ENCODE measurements around the gene TJP1.
"Not testable (repeated sequence)": the region's sequence is repeated elsewhere in the genome, so short reads cannot be mapped to it uniquely, and the experiment has no call there.

The TJP1 gene

DNA sequence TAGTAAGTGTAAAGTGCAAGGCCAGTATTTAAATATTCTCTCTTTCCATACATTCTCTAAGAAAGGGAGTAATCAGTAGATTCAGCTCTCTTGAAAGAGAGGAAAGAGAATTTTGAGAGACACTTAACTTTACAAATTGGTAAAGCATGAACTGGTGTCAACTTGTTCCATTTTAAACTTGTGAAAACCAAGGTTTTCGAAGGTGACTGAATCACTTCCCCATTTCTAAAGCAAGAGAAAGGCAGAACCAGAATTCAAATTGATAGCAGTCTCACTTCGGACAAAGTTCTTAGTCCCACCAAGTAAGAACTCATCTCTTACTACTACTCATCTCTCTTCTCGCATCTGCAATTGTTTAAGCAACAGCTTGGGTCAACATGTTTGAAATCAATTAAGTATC is 22.4 kb downstream of the TJP1 start:
- DNase-seq: no peak

DNA sequence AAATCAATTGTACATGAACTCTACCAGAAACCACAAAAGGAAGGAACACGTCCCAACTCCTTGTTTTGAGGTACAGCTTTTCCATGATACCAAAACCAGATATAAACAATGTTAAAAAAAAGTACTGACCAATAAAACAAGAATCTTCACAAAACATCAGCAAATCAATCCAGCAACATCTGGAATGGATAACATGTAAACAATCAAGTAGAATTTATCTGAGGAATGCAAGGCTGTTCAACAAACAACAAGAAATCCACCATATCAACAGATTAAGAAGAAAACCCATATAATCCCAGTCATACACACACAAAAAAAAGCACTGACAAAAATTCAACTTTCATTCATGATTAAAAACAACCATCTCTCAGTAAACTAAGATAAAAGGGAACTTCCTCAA is 26.7 kb downstream of the TJP1 start:
- DNase-seq: no peak

DNA sequence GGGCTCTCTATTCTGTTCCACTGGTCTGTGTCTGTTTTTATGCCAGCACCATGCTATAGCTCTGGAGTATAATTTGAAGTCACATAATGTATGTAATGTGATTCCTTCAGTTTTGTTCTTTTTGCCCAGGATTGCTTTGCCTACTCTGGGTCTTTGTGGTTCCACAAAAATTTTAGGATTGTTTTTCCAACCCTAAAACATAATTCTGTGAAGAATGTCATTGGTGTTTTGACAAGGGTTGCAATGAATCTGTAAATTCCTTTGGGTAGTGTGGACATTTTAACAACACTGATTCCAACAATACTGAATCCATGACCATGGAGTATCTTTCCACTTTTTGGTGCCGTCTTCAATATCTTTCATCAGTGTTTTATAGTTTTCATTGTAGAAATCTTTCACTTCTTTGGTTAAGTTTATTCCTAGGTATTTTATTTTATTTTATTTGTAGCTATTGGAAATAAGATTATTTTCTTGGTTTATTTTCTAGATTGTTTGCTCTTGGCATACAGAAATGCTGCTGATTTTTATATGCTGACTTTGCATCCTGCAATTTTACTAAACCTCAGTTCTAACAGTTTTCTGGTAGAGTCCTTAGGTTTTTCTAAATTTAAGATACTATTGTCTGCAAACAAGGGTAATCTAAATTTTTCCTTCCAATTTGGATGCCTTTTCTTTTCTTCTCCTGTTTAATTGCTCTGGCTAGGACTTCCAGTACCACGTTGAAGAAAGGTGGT is 29.7 kb downstream of the TJP1 start:
- DNase-seq: no peak

DNA sequence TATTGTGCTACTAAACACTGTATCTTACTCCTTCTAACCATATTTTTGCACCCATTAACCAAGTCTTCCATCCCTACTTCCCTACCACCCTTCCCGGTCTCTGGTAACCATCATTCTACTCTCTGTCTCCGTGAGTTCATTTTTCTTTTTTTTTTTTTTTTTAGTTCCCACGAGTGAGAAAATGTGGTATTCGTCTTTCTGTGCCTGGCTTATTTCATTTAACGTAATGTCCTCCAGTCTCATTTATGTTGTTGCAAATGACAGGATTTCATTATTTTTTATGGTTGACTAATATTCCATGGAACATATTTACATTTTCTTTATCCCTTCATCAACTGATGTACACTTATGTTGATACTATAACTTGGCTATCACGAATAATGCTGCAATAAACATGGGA is 31.7 kb downstream of the TJP1 start:
- DNase-seq: no peak

DNA sequence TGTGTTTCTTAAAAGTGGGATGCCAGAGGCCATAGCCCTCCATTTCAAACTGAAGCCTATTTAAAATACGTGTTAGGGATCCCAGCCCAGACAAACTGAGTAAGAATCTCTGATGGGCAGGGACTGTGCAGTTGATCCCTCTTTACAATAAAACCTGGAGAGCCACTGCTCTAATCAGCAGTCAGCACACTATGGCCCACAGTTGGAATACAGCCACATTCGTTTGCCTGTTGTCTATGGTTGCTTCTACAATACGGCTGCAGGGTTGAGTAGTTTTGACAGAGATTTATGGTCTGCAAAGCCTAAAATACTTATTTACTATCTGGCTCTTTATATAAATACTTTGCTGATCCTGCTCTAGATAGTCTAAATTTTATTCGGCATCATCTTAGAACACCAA is 32.4 kb downstream of the TJP1 start:
- DNase-seq: no peak

DNA sequence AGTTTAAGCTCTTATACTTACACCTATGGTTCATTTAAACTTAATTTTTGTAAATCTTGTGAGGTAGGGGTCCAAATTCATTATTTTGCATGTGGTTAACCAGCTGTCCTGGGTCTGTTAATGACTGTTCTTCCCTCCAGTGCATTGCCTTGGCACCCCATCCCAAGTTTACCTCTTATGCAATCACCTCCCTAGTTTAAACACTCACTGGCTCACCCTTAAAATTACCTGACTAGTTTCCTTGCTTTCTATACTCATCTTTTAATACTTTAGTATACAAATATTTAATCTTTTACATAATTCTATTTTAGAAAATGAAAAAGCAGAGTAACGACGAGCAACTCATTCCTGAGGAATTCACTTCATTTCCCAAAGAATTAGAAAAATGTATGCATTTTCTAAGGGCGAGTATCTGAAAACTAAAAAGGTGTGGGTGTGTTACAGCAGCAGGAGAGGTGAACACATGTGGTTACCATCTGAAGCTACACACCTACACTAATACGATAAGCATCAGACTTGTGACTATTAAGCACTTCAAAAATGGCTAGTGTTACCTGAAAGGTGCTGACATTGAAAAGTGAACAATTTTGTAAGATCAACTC is 33.7 kb downstream of the TJP1 start:
- DNase-seq: no peak

DNA sequence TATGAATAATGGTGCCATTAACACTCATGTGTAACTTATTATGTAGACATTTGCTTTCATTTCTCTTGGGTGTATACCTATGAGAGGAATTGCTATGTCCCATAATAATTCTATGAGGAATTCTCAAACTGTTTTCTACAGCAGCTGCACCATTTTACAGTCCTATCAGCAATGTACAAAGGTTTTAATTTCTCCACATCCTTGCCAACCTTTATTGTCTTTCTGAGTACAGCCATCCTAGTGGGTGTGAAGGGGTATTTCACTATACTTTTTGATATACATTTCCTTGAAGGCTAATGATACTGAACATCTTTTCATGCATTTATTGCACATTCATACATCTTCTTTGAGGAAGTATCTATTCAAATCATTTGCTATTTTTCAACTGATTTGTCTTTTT is 34.5 kb downstream of the TJP1 start:
- DNase-seq: no peak

DNA sequence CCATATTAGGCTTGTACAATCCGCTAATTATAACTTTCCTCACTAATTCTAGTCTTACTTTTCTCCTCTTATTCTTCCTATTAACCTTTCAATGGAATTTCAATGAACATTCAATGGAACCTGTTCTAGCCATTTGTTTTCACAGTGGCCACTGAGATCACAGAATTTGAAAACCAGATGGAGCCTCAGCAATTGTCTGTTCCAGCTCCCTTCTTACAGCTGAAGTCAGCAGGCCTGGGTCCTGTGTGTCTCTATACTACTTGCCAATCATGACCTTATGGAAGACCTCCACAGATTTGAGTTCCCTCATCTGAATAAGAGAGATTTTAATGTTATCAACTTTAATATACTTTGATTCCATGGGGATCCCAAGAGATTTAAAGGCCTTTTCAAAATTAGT is 36.6 kb downstream of the TJP1 start:
- DNase-seq: no peak

DNA sequence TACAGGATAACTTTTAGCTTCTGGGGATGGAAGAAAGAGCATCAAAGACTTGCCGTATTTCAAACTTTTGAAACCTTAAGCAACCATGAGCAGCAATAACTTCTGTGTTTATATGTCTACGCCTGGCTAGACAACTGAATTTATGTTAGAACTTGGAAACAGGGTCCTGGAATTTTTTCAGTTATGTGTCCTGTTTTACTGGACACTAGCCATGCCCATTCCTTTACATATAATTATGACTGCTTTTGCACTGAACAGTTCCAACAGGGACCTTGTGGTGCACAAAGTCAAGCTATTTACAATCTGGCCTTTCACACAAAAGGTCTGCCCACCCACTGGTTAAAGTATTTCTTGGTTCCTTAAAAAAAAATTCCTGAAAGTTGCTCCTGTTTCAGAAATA is 37.1 kb downstream of the TJP1 start:
- no peak for DNase-seq

DNA sequence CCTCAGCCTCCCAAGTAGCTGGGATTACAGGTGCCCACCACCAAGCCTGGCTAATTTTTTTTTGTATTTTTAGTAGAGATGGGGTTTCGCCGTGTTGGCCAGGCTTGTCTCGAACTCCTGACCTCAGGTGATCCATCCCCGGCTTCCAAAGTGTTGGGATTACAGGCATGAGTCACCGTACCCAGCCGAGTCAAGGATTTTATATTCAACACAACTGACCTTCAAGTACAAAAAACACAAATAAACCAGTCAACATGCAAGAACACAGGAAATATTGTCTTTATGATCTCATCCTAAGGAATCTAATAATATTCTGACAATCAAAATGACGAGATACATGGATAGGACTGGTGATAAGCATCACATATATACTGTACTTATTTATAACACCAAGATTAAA is 37.9 kb downstream of the TJP1 start:
- DNase-seq: no peak

DNA sequence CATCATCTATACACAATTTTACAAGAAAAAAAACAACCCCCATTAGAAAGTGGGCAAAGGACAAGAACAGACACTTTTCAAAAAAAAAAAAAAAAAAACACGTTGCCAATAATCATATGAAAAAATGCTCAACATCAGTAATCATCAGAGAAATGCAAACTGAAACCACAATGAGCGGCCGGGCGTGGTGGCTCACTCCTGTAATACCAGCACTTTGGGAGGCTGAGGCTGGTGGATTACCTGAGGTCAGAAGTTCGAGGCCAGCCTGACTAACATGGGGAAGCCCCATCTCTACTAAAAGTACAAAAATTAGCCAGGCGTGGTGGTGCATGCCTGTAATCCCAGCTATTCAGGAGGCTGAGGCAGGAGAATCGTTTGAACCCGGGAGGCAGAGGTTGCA is 39.5 kb downstream of the TJP1 start:
- not testable (repeated sequence) for DNase-seq

DNA sequence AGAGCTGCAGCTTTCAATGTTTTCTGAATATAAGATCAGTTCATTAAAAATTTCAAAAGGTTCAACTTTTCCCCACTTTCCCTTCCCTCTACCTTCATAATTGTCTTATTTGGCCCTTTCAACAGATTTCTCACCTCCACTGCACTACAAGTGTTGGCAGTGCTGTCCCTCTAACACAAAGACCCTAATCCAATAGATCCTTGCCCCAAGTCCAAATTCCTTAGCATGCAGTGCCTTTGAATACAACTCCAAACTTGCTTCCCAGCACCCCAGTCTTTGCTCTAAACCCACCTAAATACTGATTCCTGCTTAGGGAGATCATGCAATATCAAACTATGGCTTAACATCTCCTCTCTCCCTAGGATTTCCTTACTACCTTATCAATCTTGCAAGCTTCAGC is 43.9 kb downstream of the TJP1 start:
- no peak for DNase-seq

DNA sequence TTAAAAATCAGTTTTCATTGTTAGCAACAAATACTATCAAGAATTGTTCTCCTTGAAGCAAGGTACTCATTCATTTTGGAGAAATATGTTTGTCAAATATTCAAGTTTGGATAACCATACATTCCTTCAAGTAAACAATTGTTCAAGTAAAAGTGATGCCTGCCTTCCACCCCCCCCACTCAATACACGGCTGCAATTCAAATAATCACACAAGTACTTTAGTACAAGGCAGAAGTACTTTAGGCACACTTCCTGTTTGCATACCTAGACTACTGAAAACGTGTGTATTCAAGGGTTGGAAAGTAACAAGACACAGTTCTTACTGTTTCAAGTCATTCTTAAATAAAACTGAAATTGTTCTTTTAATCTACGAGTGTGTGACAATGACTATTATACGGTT is 45.4 kb downstream of the TJP1 start:
- peak in 1 of 3 experiments; percentile 17 for DNase-seq

DNA sequence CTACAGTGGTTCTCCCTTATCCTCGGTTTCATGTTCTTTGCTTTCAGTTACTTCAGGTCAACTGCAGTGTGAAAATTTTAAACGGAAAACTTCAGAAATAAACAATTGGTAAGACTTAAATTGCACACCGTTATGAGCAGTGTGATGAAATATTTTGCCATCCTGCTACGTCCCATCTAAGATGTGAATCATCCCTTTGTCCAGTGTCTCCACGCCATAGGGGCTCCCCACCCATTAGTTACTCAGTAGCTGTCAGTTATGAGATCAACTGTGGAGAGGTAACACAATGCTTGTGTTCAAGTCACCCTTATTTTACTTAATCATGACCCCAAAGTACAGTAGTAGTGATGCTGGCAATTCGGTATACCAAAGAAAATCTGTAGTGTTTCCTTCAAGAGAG is 47.4 kb downstream of the TJP1 start:
- no peak for DNase-seq

DNA sequence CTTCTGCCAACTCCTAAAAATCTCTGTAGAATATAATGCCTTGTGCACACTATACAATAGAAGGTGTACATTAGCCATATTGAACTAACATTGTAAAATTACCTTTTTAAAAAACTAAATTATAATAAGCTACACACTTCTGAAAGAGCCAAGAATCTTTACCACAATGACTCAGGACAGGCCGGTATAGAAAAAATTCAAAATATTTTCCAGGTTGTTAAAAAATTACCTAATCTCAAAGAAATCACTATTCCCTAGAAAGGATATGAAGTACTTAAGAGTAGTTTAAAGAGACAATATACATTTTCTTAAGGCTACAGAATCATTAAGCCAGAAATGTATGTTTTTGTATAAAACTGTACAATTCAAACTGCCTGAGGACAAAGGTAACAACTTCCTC is 48.5 kb downstream of the TJP1 start:
- no peak for DNase-seq

DNA sequence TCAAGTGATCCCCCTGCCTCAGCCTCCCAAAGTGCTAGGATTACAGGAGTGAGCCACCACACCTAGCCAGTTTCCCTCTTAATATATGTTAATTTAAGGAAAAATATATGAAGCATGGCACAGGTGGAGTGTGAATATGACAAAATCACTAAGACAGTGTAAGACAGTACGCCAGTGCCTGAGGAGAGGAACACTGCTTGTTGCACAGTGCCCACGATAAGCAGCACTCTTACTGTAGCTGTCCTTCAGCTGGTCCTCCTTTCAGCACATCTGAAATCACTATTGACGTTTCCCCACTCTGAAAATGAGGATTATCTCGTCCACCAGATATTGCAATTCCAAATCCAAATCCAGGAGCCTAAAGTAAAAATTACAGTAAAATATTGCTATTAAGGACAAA is 49.3 kb downstream of the TJP1 start:
- DNase-seq: no peak

DNA sequence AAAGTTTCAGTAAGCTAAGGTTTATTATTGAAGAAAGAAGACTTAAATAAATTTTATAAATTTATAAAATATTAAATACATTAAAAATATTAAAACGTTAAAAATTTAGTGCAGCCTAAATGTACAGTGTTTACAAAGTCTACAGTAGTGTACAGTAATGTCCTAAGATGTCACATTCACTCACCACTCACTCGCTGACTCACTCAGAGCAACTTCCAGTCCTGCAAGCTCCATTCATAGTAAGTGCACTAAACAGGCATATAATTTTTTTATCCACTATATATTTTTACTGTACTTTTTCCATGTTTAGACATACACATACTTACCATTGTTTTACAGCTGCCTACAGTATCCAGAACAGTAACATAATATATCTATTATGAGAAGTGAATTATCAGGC is 51.5 kb downstream of the TJP1 start:
- no peak for DNase-seq

DNA sequence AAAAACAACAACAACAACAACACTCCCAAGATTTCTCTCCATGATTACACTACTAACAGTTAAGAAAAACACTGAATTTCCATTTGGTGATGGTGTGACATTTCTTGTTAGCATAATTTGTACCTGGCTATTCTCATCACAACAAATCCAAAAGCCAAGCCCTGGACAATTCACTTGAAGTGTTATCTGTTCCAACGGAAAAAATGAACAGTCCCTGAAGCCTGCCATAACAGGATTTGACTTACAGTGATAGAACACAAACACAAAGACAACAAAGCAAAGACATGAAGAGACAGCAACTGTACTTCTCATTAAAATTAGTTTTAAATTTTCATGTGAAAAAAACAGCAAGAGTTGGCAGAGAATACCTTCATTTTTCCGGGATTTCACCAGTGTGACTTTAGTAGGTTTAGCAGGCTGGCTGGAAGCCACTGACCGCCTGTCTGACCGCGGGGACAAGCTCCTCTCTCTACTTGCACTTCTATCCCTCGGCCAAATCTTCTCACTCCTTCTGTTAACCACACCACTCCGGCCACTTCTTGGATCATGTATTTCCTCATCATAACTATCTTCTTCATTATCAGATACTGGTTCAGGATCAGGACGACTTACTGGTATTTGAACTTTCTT is 56.3 kb downstream of the TJP1 start:
- no peak for DNase-seq

DNA sequence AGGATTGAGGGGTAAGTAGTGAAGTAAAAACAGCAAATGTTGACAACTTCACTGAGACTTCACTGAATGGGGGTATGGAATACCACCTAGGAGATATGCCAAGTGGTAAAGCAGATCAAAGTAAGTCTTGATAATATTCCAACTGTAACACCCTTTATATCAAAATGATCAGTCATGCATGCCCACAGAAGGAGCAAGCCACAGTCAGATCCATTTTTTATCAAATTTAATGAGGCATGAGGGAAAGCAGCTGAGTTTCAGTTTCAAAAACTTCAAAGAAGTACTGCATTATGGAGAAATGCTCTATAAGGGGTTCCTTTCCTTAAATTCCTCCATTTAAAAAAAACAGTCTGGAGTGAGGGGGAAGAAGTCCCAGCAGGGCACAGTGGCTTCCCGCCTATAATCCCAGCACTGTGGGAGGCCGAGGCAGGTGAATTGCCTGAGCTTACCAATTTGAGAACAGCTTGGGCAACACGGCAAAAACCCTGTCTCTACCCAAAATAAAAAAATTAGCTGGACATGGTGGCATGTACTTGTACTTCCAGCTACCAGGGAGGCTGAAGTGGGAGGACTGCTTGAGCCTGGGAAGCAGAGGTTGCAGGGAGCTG is 56.9 kb downstream of the TJP1 start:
- no peak for DNase-seq

DNA sequence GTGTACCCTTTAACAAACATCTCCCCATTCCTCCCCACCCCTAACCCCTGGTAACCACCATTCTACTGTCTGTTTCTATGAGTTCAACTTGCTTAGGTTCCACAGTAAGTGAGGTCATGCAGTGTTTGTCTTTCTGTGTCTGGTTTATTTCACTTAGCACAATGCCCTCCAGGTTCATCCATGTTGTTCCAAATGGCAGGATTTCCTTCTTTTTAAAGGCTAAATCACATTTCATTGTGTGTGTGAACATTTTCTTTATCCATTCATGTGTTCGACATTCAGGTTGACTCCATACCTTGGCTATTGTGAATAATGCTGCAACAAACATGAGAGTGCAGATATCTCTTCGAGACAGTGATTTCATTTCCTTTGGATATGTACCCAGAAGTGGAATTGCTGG is 62.7 kb downstream of the TJP1 start:
- DNase-seq: no peak

DNA sequence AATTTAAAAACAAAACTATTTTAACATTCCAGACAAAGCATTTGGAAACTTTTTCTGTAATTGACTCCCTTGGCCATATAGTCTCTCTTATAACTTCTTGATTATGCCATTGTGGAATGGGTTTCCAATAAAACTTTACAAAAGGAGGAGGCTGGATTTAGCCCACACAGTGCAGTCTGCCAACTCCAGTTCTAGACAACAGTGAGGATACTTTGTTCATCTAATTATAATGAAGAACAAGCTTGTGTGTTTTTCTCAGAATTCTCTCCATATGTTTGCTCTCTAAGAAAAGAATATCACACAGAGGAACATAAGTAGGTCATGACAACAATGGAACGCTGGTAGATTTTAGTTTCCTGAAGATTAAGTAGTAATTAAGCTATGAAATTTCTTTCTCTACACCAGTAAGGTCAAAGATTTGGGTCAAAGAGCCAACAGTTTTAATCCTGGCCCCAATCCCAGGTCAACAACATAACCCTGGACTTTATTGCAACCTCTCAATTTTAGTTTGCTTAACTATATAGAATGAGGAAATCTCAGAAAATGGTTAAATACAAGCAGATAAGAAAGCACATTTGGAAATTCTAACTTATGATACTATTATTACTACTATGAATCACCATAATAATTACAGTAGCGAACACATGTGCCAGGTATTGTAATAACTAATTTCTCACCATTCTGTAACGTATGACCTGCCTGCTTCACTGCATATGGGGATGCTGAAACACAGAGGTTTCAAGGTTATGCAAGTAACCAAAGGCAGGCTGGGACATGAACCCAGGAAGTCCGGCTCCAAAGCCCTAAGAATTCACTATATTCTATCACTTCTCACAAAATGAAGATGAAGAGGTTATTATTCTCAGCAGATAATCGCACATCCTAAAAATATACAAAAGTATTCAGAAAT is 65.7 kb downstream of the TJP1 start:
- peak in 1 of 3 experiments; percentile 21 for DNase-seq

DNA sequence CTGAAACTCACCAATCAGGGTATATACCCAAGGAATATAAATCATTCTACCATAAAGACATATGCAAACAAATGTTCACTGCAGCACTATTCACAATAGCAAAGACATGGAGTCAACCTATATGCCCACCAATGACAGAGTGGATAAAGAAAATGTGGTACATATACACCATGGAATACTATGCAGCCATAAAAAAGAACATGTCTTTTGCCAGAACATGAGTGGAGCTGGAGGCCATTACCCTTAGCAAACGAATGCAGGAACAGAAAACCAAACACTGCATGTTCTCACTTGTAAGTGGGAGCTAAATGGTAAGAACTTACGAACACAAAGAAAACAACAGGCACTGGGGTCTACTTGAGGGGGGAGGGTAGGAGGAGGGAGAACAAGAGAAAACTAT is 68.3 kb downstream of the TJP1 start:
- DNase-seq: not testable (repeated sequence)

DNA sequence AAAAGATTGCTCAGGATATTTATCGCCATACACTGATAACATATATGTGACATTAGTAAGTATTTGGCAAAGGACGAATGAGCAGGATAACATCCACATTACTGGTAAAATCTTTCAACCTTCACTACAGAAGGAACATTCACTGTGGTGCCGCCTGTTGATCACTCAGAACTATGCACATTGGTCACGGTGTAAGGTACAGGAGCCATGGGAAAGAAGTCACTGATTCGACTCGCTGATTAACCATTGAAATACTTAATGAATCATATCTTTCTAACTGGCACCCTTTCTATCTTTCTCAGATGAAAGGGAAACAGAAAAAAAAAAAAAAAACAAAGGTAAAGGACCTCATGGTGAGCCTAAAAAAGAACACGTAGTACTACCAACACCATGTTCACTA is 68.8 kb downstream of the TJP1 start:
- DNase-seq: no peak
